Measurements from ENCODE around the gene ARFRP1. TPM values are rescaled to one million over a fixed set of nuclear protein-coding genes. Genes with fewer than 3 reads are reported as not detected.

The ARFRP1 gene
- total and polyA plus RNA-seq, 12 donors = 34.9 to 59.1 (median 40.0) TPM

DNA sequence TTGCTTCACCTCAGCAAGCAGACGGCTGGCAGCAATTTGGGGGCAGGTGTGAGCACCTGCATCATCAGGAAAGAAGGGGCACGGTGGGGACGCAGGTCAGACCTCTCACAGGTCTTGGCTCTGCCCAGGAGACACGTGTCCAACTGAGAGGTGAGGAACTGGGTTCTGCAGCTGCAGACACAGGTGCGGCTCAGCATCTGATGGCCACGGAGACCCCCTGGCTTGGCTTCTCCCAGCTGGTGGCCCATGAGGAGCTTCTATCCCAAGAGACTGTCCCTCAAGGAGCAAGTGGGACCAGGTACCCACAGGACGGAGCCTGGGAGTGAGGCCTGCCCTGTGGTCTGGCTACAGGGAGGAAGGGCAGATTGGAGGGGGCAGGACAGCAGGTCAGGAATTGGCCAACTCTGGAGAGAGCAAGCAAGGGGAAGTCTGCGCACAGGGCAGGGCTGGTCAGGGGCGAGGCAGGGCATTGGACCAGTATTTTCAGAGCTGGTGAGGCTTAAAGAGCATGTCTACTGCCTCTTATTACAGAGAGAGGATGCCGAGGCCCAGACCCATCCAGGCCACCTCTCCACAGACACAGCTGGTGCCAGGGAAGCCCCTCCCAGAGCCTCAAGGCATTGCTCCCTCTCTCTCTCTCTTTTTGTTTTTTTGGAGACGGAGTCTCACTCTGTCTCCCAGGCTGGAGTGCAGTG, 58.7 kb downstream of the ARFRP1 start:
- H3K36me3 ChIP-seq = no peaks in the 10 kb centered on the region
- no peak overlapping the region for H3K27ac ChIP-seq
- 80 to 81% methylated on average over 11 of the region's 11 CpGs for WGBS, 2 donors
- no peak for DNase-seq
- intact Hi-C loops (cut with DNase I) = no loop called here
- no peak for ATAC-seq
- no peak for TF ChIP-seq CTCF (IDR thresholded peaks at IDR 0.05)
- peaks cover 0 to 23% (median 10%) of the 10 kb centered on the region in 7 donors for H3K27me3 ChIP-seq
- H3K9me3 ChIP-seq = no peaks in the 10 kb centered on the region
- peaks cover 10 to 23% (median 22%) of the 10 kb centered on the region in 9 donors for H3K4me1 ChIP-seq
- no peak overlapping the region for H3K4me3 ChIP-seq

Other genes with a start within 250 kb of the ARFRP1 start
- gene KCNQ2, start 235.3 kb downstream of the ARFRP1 start, total RNA-seq = 1 to 10 TPM in 3 of 10 donors, under 1 TPM in 1, not detected in 6; 0.26 to 3.8 (median 1.9) TPM
- under 1 TPM in 1 of 2 donors, not detected in 1; 0.03 TPM for gene KCNQ2, start 235.3 kb downstream of the ARFRP1 start, polyA plus RNA-seq
- 1,000 to 10,000 TPM; 1,074 to 1,437 (median 1,307) TPM for gene EEF1A2, start 208.9 kb downstream of the ARFRP1 start, total RNA-seq
- 1,000 to 10,000 TPM in 1 of 2 donors, 100 to 1,000 TPM in 1; 881 to 1,465 TPM for gene EEF1A2, start 208.9 kb downstream of the ARFRP1 start, polyA plus RNA-seq
- 100 to 1,000 TPM; 186 to 433 (median 269) TPM for gene PPDPF, start 187.2 kb downstream of the ARFRP1 start, total RNA-seq
- 100 to 1,000 TPM; 261 to 324 TPM for gene PPDPF, start 187.2 kb downstream of the ARFRP1 start, polyA plus RNA-seq
- gene PTK6, start 170.6 kb downstream of the ARFRP1 start, total RNA-seq = under 1 TPM in 2 of 10 donors, not detected in 8; 0.06 to 0.28 TPM
- under 1 TPM in 1 of 2 donors, not detected in 1; 0.03 TPM for gene PTK6, start 170.6 kb downstream of the ARFRP1 start, polyA plus RNA-seq
- not detected for gene SRMS, start 160.2 kb downstream of the ARFRP1 start, total RNA-seq
- not detected for gene SRMS, start 160.2 kb downstream of the ARFRP1 start, polyA plus RNA-seq
- under 1 TPM in 4 of 10 donors, not detected in 6; 0.09 to 0.23 (median 0.16) TPM for gene FNDC11, start 153.8 kb downstream of the ARFRP1 start, total RNA-seq
- under 1 TPM; 0.19 to 0.29 TPM for gene FNDC11, start 153.8 kb downstream of the ARFRP1 start, polyA plus RNA-seq
- gene HELZ2, start 133.7 kb downstream of the ARFRP1 start, total RNA-seq = 10 to 100 TPM; 10.8 to 34.3 (median 12.7) TPM
- gene HELZ2, start 133.7 kb downstream of the ARFRP1 start, polyA plus RNA-seq = 10 to 100 TPM in 1 of 2 donors, 1 to 10 TPM in 1; 4.8 to 12.2 TPM
- 1 to 10 TPM; 4.9 to 7.5 (median 5.8) TPM for gene GMEB2, start 80.9 kb downstream of the ARFRP1 start, total RNA-seq
- gene GMEB2, start 80.9 kb downstream of the ARFRP1 start, polyA plus RNA-seq = 1 to 10 TPM; 6.0 to 8.2 TPM
- 1 to 10 TPM; 1.7 to 9.9 (median 3.9) TPM for gene STMN3, start 54.6 kb downstream of the ARFRP1 start, total RNA-seq
- gene STMN3, start 54.6 kb downstream of the ARFRP1 start, polyA plus RNA-seq = 1 to 10 TPM; 9.7 TPM
- 10 to 100 TPM in 5 of 10 donors, 1 to 10 TPM in 5; 6.1 to 14.5 (median 10.3) TPM for gene RTEL1, start 49.7 kb downstream of the ARFRP1 start, total RNA-seq
- 10 to 100 TPM in 1 of 2 donors, 1 to 10 TPM in 1; 5.3 to 18.8 TPM for gene RTEL1, start 49.7 kb downstream of the ARFRP1 start, polyA plus RNA-seq
- 1 to 10 TPM in 4 of 10 donors, under 1 TPM in 6; 0.26 to 5.1 (median 0.57) TPM for gene TNFRSF6B, start 11.3 kb downstream of the ARFRP1 start, total RNA-seq
- gene TNFRSF6B, start 11.3 kb downstream of the ARFRP1 start, polyA plus RNA-seq = 10 to 100 TPM; 11.7 to 12.5 TPM
- 10 to 100 TPM; 11.8 to 21.7 (median 14.7) TPM for gene ZGPAT, start 63 bp upstream of the ARFRP1 start, total RNA-seq
- gene ZGPAT, start 63 bp upstream of the ARFRP1 start, polyA plus RNA-seq = 10 to 100 TPM; 26.5 to 44.7 TPM
- gene LIME1, start 28.7 kb upstream of the ARFRP1 start, total RNA-seq = 1 to 10 TPM in 9 of 10 donors, under 1 TPM in 1; 0.79 to 4.1 (median 2.7) TPM
- 10 to 100 TPM in 1 of 2 donors, 1 to 10 TPM in 1; 4.9 to 15.7 TPM for gene LIME1, start 28.7 kb upstream of the ARFRP1 start, polyA plus RNA-seq
- gene SLC2A4RG, start 31.8 kb upstream of the ARFRP1 start, total RNA-seq = 10 to 100 TPM; 64.4 to 85.3 (median 76.8) TPM
- gene SLC2A4RG, start 31.8 kb upstream of the ARFRP1 start, polyA plus RNA-seq = 100 to 1,000 TPM in 1 of 2 donors, 10 to 100 TPM in 1; 36.3 to 114 TPM
- gene ZBTB46, start 123.3 kb upstream of the ARFRP1 start, total RNA-seq = 10 to 100 TPM; 10.2 to 25.4 (median 14.7) TPM
- 10 to 100 TPM in 1 of 2 donors, 1 to 10 TPM in 1; 5.6 to 10.3 TPM for gene ZBTB46, start 123.3 kb upstream of the ARFRP1 start, polyA plus RNA-seq
- gene ABHD16B, start 153.5 kb upstream of the ARFRP1 start, total RNA-seq = not detected
- gene ABHD16B, start 153.5 kb upstream of the ARFRP1 start, polyA plus RNA-seq = under 1 TPM; 0.32 to 0.59 TPM
- 10 to 100 TPM; 60.1 to 83.0 (median 72.8) TPM for gene TPD52L2, start 157.3 kb upstream of the ARFRP1 start, total RNA-seq
- gene TPD52L2, start 157.3 kb upstream of the ARFRP1 start, polyA plus RNA-seq = 100 to 1,000 TPM in 1 of 2 donors, 10 to 100 TPM in 1; 50.6 to 119 TPM
- gene DNAJC5, start 187.2 kb upstream of the ARFRP1 start, total RNA-seq = 10 to 100 TPM; 32.8 to 52.2 (median 38.5) TPM
- gene DNAJC5, start 187.2 kb upstream of the ARFRP1 start, polyA plus RNA-seq = 10 to 100 TPM; 19.5 to 23.8 TPM
- 10 to 100 TPM; 27.3 to 70.4 (median 39.0) TPM for gene UCKL1, start 248.4 kb upstream of the ARFRP1 start, total RNA-seq
- 100 to 1,000 TPM in 1 of 2 donors, 10 to 100 TPM in 1; 36.3 to 130 TPM for gene UCKL1, start 248.4 kb upstream of the ARFRP1 start, polyA plus RNA-seq

All from heart right ventricle (tissue), 16 donors.